Activated CD8-positive, alpha-beta memory T cell treated with anti-CD3 and anti-CD28 coated beads for 1 hour (primary cell): ENCODE data around the gene FOXP4.

Experiments
- DNase-seq, 2 donors: peaks; one replicate each; pipeline ENCODE4 v3.0.0-alpha.2; 2020; ENCODE audit warnings: low read depth in 1 of 2; ENCODE audit errors: extremely low read depth in 1 of 2

The FOXP4 gene

DNA sequence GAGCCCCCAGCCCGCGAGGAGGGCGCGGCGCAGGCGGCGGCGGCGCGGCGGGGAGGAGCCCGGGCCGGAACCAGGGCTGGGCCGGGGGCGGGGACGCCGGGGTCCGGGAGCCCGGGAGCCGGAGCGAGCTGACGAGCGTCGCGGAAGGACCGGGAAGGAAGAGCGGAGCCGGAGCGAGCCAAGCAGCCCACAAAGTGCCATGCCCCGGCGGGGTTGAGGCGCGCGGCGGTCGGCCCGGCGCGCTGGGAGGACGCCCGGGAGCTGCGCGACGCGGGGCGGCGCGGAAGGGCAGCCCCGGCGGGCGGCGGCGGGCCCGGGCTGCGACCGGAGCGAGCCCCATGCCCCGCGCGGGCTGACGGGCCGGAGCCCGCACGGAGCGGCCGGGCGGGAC, 289 bp downstream of the FOXP4 start:
- DNase-seq = no peak

GRCh38 chr6:41546866-41547798, 951 bp downstream of the FOXP4 start:
- no peak for DNase-seq

GRCh38 chr6:41547799-41548097, 1.6 kb downstream of the FOXP4 start:
- no peak for DNase-seq

- peak in 1 of 2 donors; percentile 42 for DNase-seq
Observed at GRCh38 chr6:41548098-41548840, 2.1 kb downstream of the FOXP4 start.

- no peak for DNase-seq
Observed at GRCh38 chr6:41548841-41549642, 2.9 kb downstream of the FOXP4 start.

- DNase-seq = no peak
Observed at GRCh38 chr6:41549673-41550072, 3.5 kb downstream of the FOXP4 start.

DNA sequence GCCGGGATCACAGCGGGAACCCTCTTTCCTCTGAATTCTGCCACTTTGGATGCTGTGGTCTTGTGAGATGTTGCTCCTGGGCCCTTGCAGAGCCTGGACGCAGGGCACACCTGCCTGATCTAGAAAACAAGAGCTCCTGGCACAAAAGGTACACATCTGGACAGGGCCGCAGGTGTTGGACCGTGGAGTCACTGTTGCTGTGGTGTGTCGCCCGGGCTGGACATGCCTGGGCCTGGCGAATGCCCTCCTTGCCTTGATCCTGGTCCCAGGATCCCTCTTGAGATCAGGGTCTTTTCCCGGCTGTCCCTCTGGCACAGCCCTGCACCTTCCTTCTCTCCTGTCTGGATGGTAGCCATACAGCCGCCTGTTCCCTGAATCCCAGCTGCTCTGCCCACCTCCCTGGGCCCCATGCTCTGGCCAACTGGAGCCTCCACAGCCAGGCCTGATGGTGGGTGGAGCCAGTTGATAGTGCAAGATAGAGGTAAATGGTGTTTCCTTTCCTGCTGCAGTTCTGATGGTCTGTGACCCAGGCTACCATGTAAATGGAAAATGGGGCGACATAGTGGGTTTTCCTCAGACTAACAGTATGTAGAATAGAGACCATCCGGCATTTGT, 5.0 kb downstream of the FOXP4 start:
- no peak for DNase-seq

GRCh38 chr6:41551857-41552256, 5.7 kb downstream of the FOXP4 start:
- DNase-seq = no peak

GRCh38 chr6:41552723-41553122, 6.5 kb downstream of the FOXP4 start:
- DNase-seq = no peak

DNA sequence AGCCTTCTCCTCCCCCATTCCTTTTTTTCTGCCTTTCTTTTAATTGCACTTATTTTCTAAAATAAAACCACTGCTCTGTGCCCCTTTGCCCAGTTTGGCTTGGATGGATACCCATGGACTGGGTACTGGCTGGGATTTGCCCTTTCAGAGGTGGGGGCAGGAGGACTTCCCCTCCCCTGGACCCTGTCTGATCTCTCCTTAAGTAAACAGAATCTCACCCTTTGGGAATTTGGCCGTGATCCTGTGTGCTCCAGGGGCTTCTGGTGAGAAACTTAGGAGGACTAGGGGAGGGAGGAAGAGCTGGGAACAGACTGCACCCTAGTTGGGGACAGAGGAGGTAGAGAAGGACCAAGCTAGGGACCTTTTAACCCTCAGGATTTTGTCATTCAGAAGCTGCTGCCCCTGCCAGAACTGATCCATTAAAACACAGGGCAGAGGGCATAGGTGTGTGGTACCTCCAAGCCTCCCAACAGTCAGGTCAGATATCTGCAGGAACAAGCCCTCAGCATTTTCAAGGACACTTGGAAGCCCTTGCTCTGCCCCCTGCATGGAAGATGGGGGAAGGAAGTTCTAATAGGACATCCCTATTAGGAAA, 7.3 kb downstream of the FOXP4 start:
- no peak for DNase-seq

DNA sequence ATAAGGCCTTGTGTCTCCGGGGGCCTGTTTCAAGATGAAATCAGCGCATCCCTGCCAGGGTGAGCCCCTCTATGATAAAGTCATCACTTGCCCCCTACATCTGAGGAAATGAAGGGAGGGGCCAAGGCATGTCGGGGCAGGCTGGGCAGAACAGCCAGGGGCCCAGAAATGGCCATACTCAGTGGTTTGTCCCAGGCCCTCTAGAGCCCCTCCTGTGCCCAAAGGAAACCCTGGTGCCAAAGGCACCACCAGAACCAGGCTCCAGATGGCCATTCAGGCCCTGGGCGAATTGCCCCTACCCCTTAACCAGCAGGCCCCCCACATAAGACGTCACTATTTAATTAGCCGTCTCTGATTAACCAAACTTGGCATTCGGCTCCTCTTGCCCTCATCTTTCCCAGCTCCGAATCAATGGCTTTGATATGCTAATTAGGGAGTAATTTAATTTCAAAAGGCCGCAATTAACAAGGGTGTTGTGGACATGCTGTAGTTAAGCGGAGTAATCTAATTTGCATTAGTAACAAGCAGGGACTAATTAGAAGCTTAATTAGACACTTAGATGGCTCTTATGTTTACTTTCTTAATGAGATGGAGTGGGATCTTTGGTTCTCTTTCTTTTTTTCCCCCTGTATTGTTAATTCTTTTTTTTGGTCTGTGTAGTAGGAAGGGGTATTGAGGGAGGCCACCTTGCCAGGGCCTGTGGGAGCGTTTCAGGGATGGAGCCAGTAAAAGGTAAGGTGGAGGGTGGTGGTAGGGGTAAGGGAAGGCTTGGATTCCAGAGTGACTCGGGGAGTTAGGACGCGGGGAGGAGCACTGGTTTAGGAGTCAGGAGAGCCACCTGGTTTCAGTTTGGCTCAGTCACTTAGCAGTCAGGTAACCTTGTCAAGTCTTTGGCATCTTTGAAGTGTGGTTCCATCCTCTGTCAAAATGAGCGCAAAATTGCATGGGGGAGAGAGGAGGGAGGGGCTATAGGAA, 9.4 kb downstream of the FOXP4 start:
- no peak for DNase-seq

GRCh38 chr6:41557335-41557734, 11.2 kb downstream of the FOXP4 start:
- no peak for DNase-seq

DNA sequence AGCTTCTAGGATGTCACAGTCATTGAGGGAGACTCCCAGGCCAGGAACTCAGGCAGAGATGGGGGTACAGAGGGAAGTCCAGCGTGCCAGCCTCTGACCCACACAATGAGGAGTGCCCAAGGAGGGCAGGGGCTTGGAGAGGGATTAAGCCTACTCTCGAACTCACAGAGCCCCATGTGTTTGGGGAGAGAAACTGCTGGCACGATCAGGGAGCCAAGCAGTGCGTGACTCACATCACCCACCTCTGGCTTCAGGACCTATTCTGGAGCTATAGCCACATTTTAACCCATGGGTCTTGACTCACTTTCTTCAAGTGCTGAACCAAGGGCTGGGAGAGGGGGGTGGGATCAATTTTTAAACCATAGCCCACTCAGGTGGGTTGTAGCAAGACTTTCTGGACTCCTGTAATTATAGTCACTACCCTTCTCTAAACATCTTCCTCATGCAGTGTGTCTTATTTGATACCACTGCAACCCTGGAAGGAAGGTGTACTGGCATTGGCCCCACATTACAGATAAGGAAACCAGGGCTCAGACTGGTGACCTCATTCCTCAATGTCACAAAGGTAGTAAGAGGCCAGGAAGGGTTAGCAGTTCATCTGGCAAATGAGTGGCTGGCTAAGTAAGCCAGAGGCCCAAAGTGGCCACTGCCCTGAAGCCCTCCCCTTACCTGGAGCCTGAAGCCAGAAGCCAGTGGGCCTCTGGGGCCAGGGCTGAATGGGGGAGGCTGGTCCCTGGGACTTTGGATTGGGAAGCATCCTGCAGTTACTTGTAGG, 12.0 kb downstream of the FOXP4 start:
- DNase-seq = no peak

- DNase-seq = no peak
Observed at GRCh38 chr6:41559655-41560427, 13.7 kb downstream of the FOXP4 start.

DNA sequence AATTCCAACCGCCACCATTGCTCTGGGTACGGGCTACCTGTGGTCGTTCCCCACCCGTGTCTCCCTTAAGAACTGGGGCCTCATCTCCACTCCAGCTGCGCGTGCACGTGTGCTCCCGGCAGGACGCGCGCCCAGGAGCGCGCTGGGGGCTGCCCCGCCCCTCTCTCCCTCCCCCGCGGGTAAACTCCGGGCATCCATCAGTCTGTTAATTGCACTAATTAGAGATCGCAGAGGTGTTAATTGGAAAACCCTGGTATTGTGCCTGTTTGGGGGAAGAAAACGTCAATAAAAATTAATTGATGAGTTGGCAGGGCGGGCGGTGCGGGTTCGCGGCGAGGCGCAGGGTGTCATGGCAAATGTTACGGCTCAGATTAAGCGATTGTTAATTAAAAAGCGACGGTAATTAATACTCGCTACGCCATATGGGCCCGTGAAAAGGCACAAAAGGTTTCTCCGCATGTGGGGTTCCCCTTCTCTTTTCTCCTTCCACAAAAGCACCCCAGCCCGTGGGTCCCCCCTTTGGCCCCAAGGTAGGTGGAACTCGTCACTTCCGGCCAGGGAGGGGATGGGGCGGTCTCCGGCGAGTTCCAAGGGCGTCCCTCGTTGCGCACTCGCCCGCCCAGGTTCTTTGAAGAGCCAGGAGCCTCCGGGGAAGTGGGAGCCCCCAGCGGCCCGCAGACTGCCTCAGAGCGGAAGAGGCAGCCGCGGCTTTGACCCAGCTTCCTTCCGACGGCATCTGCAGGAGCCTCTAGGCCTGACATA, 14.4 kb downstream of the FOXP4 start:
- peak; percentile 68 to 88 for DNase-seq

- DNase-seq = no peak
Observed at GRCh38 chr6:41561416-41561815, 15.2 kb downstream of the FOXP4 start.
